Epidermal melanocyte (primary cell): ENCODE results near the gene ADAMTS19.

ENCODE experiments used
- DNase-seq: peaks from one replicate; pipeline ENCODE4 v3.0.0; 2011; ENCODE audit warnings: low spot score; ENCODE audit not compliant: insufficient read length

ADAMTS19 gene

GRCh38 chr5:129670957-129671500 lies 210.9 kb downstream of the ADAMTS19 start:
- DNase-seq = no peak

GRCh38 chr5:129672006-129672405 lies 211.9 kb downstream of the ADAMTS19 start:
- no peak for DNase-seq

GRCh38 chr5:129679671-129680070 lies 219.6 kb downstream of the ADAMTS19 start:
- DNase-seq = no peak

GRCh38 chr5:129687941-129688340 lies 227.8 kb downstream of the ADAMTS19 start:
- DNase-seq = no peak

GRCh38 chr5:129689045-129689444 lies 228.9 kb downstream of the ADAMTS19 start:
- DNase-seq = no peak

- no peak for DNase-seq
These were observed 231.1 kb downstream of the ADAMTS19 start for GRCh38 chr5:129691220-129691619.

- DNase-seq = no peak
These were observed 236.5 kb downstream of the ADAMTS19 start for GRCh38 chr5:129696636-129697035.

- DNase-seq = no peak
These were observed 238.6 kb downstream of the ADAMTS19 start for GRCh38 chr5:129698661-129699060.

- DNase-seq = no peak
These were observed 256.1 kb downstream of the ADAMTS19 start for GRCh38 chr5:129716235-129716634.

GRCh38 chr5:129716651-129717050 lies 256.6 kb downstream of the ADAMTS19 start:
- no peak for DNase-seq

- no peak for DNase-seq
These were observed 257.7 kb downstream of the ADAMTS19 start for GRCh38 chr5:129717751-129718310.

- no peak for DNase-seq
These were observed 258.5 kb downstream of the ADAMTS19 start for GRCh38 chr5:129718471-129719090.

- DNase-seq = no peak
These were observed 264.1 kb downstream of the ADAMTS19 start for GRCh38 chr5:129724222-129724621.

GRCh38 chr5:129724647-129725046 lies 264.5 kb downstream of the ADAMTS19 start:
- DNase-seq = no peak

GRCh38 chr5:129739773-129740172 lies 279.7 kb downstream of the ADAMTS19 start:
- DNase-seq = no peak

- no peak for DNase-seq
These were observed 283.6 kb downstream of the ADAMTS19 start for GRCh38 chr5:129743541-129744187.

- no peak for DNase-seq
These were observed 285.9 kb downstream of the ADAMTS19 start for GRCh38 chr5:129745997-129746396.

GRCh38 chr5:129746876-129747275 lies 286.8 kb downstream of the ADAMTS19 start:
- DNase-seq = no peak

GRCh38 chr5:129747572-129748407 lies 287.7 kb downstream of the ADAMTS19 start, which contains the start of gene MINAR2:
Gene MINAR2 (plus strand): TSS chr5:129748094. CDS start chr5:129748191, 97 bp downstream.
- no peak for DNase-seq

- DNase-seq = no peak
These were observed 289.1 kb downstream of the ADAMTS19 start for GRCh38 chr5:129748913-129749880.
